Progenitor cell of endocrine pancreas (in vitro differentiated cells): ENCODE data around the gene ZNRF4. TPM values are rescaled to one million over a fixed set of nuclear protein-coding genes. Genes with fewer than 3 reads are reported as not detected.

Source experiments
- DNase-seq: peaks from one replicate; pipeline ENCODE4 v3.0.0; 2021; ENCODE audit warnings: low spot score; ENCODE audit not compliant: unreplicated experiment
- H3K27ac Mint-ChIP-seq: 2 replicates; pipeline ENCODE4 v1.8.0; 2021; ENCODE audit warnings: mild to moderate bottlenecking, moderate library complexity, mixed read lengths
- H3K27me3 Mint-ChIP-seq: 2 replicates; pipeline ENCODE4 v1.8.0; 2021; ENCODE audit warnings: mixed read lengths
- H3K36me3 Mint-ChIP-seq: 2 replicates; pipeline ENCODE4 v1.8.0; 2022; ENCODE audit warnings: mixed read lengths; ENCODE audit not compliant: insufficient read depth
- H3K4me1 Mint-ChIP-seq: 2 replicates; pipeline ENCODE4 v1.8.0; 2021; ENCODE audit warnings: low read depth, mixed read lengths
- H3K4me3 Mint-ChIP-seq: 2 replicates; pipeline ENCODE4 v1.8.0; 2021; ENCODE audit warnings: low read depth, mild to moderate bottlenecking, moderate library complexity, mixed read lengths
- H3K9me3 Mint-ChIP-seq: 2 replicates; pipeline ENCODE4 v1.8.0; 2021; ENCODE audit warnings: low read depth, mixed read lengths
- total RNA-seq: library from RNA; stranded (reverse); gene quantifications from 2 replicates; pipeline ENCODE4 v1.2.1, GENCODE V29; 2021
- TF ChIP-seq, protein P1 (sequence below): fragments of 200-600 bp; sonication (generic); IDR thresholded peaks from one replicate; pipeline ENCODE4 v1.5.0; 2021; ENCODE audit warnings: antibody characterized with exemption, mild to moderate bottlenecking; ENCODE audit not compliant: unreplicated experiment

The ZNRF4 gene
- total RNA-seq, 1 donor from 2014 or later = not detected

DNA sequence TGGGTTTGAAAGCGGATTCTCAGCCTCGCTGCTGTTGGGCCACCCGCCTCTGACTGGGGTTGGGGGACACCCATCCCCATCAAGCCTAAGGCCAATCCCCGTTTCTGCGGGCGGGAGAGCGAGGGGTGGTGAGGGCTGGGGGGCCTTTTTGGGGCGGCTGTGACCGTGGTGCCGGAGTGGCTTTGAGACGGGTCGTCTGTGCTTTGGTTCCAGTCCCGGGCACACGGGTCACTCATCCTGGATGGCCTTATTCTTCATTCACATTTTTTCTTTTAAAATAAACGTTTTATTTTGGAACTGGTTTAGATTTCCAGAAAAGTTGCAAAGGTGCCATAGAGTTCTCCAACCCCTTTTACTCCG is 1.6 kb downstream of the ZNRF4 start:
- H3K4me1 Mint-ChIP-seq = peaks cover 2% of the 10 kb centered on the region
- no peak overlapping the region for H3K27ac Mint-ChIP-seq
- TF ChIP-seq, protein P1, sequence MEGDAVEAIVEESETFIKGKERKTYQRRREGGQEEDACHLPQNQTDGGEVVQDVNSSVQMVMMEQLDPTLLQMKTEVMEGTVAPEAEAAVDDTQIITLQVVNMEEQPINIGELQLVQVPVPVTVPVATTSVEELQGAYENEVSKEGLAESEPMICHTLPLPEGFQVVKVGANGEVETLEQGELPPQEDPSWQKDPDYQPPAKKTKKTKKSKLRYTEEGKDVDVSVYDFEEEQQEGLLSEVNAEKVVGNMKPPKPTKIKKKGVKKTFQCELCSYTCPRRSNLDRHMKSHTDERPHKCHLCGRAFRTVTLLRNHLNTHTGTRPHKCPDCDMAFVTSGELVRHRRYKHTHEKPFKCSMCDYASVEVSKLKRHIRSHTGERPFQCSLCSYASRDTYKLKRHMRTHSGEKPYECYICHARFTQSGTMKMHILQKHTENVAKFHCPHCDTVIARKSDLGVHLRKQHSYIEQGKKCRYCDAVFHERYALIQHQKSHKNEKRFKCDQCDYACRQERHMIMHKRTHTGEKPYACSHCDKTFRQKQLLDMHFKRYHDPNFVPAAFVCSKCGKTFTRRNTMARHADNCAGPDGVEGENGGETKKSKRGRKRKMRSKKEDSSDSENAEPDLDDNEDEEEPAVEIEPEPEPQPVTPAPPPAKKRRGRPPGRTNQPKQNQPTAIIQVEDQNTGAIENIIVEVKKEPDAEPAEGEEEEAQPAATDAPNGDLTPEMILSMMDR = no peak
- H3K4me3 Mint-ChIP-seq = no peak overlapping the region
- no peaks in the 10 kb centered on the region for H3K36me3 Mint-ChIP-seq
- H3K9me3 Mint-ChIP-seq = no peaks in the 10 kb centered on the region
- H3K27me3 Mint-ChIP-seq = peaks cover 7% of the 10 kb centered on the region
- no peak for DNase-seq

DNA sequence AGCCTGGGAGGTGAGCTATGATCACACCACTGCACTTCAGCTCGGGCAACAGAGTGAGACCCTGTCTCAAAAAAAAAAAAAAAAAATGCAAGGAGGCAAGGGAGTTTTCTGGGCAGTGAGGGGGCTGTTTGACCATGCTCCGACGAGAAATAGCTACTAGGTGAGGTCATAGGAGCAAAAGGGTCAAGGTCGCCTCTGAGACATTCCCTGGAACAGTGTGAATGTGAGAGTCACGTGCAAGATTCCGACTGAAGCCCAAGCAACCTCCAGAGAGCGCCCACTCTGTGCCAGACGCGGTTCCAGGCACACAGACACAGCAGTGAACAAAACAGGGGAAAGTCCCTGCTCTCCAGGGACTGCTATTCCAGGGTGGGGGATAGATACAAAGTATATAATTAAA is 2.5 kb downstream of the ZNRF4 start:
- no peak overlapping the region for H3K27ac Mint-ChIP-seq
- H3K4me3 Mint-ChIP-seq = no peak overlapping the region
- H3K36me3 Mint-ChIP-seq = no peaks in the 10 kb centered on the region

GRCh38 chr19:5458420-5458819 is 3.2 kb downstream of the ZNRF4 start:
- Mint-ChIP-seq H3K27ac (no peak overlapping the region), H3K36me3 (no peaks in the 10 kb centered on the region), H3K4me1 (peaks cover 2% of the 10 kb centered on the region), H3K4me3 (no peak overlapping the region), H3K27me3 (peaks cover 7% of the 10 kb centered on the region), H3K9me3 (peaks cover 6% of the 10 kb centered on the region)
- no peak for DNase-seq
- TF ChIP-seq, protein P1 = no peak

More for the DNA sequence above, 2.5 kb downstream of the ZNRF4 start:
- Mint-ChIP-seq H3K4me1 (peaks cover 2% of the 10 kb centered on the region), H3K27me3 (peaks cover 7% of the 10 kb centered on the region), H3K9me3 (no peaks in the 10 kb centered on the region)
- TF ChIP-seq, protein P1 = no peak
- DNase-seq = no peak

GRCh38 chr19:5459360-5459759 is 4.1 kb downstream of the ZNRF4 start:
- TF ChIP-seq, protein P1 = no peak
- no peak overlapping the region for H3K27ac Mint-ChIP-seq
- H3K27me3 Mint-ChIP-seq = peaks cover 7% of the 10 kb centered on the region
- DNase-seq = no peak
- H3K36me3 Mint-ChIP-seq = no peaks in the 10 kb centered on the region
- H3K9me3 Mint-ChIP-seq = peaks cover 7% of the 10 kb centered on the region
- H3K4me1 Mint-ChIP-seq = peaks cover 11% of the 10 kb centered on the region
- H3K4me3 Mint-ChIP-seq = no peak overlapping the region

DNA sequence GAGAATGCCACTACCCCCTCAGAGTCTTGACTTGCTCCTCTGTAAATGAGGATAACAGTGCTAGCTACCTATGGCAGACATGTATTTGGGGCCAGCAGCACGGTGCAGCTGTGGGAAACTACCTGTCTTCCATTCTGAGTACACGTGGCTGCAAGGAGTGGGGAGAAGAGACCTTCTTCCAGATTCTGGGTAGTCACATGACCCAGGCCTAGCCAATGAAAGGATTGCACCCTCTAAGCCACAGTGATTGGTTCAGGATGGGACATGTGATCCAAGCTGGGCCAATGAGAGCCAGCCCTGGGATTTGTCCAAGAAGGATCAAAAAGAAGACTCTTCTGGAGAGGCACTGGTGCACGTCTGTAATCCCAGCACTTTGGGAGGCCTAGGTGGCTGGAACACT is 5.5 kb downstream of the ZNRF4 start:
- no peak for DNase-seq
- H3K4me3 Mint-ChIP-seq = no peak overlapping the region
- H3K4me1 Mint-ChIP-seq = peaks cover 17% of the 10 kb centered on the region
- no peaks in the 10 kb centered on the region for H3K36me3 Mint-ChIP-seq
- peaks cover 10% of the 10 kb centered on the region for H3K27me3 Mint-ChIP-seq
- no peak overlapping the region for H3K27ac Mint-ChIP-seq
- TF ChIP-seq, protein P1 = no peak
- peaks cover 7% of the 10 kb centered on the region for H3K9me3 Mint-ChIP-seq
